Measurements from ENCODE around the gene AOPEP. TPM values are rescaled to one million over a fixed set of nuclear protein-coding genes. Genes with fewer than 3 reads are reported as not detected.
A peak's percentile ranks its signal among the peaks of the same experiment; 100 is the strongest.

AOPEP gene
- total and polyA plus RNA-seq, 9 of the 15 experiments (the other 6 are each of a cell fraction or from before 2014, with no cell fraction given) = 4.5 to 19.3 (median 13.5) TPM

DNA sequence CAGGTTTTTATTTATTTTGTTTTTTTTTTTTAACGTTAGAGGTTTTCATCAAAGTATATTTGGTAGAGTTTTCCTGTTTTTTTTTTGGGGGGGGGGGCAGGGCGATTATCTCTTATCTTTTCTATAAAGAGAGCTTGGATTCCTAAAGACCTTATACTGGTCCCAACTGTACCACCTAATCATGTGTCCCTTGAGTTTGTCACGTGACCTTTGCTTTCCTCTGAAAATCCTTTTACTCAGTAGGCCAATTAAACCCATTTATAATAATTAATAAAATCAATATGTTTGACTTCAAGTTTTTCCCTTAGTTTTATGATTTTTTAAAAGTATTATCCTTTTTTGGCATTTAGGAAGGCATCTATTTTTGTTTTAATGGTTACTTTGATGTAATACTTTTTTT lies 286.4 kb downstream of the AOPEP start:
- TF ChIP-seq ERF (CRISPR knock-in tag; IDR thresholded peaks at IDR 0.05) (no peak), RAD51 (IDR thresholded peaks at IDR 0.05; ENCODE audit: borderline replicate concordance, low read depth) (peak; percentile 52; the same call in 1 of the 2 replicates), PTBP1 (IDR thresholded peaks at IDR 0.05; ENCODE audit: low read depth, low read length) (no peak), SUPT5H (IDR thresholded peaks at IDR 0.05) (no peak), ZNF586 (CRISPR knock-in tag; conservative IDR thresholded peaks at IDR 0.05) (no peak)
- TF ChIP-seq, protein P1, sequence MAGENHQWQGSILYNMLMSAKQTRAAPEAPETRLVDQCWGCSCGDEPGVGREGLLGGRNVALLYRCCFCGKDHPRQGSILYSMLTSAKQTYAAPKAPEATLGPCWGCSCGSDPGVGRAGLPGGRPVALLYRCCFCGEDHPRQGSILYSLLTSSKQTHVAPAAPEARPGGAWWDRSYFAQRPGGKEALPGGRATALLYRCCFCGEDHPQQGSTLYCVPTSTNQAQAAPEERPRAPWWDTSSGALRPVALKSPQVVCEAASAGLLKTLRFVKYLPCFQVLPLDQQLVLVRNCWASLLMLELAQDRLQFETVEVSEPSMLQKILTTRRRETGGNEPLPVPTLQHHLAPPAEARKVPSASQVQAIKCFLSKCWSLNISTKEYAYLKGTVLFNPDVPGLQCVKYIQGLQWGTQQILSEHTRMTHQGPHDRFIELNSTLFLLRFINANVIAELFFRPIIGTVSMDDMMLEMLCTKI (IDR thresholded peaks at IDR 0.05; ENCODE audit: partially characterized antibody) = no peak
- TF ChIP-seq, protein P2, sequence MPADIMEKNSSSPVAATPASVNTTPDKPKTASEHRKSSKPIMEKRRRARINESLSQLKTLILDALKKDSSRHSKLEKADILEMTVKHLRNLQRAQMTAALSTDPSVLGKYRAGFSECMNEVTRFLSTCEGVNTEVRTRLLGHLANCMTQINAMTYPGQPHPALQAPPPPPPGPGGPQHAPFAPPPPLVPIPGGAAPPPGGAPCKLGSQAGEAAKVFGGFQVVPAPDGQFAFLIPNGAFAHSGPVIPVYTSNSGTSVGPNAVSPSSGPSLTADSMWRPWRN (IDR thresholded peaks at IDR 0.05; ENCODE audit: low read depth) = no peak
- TF ChIP-seq, protein P3, sequence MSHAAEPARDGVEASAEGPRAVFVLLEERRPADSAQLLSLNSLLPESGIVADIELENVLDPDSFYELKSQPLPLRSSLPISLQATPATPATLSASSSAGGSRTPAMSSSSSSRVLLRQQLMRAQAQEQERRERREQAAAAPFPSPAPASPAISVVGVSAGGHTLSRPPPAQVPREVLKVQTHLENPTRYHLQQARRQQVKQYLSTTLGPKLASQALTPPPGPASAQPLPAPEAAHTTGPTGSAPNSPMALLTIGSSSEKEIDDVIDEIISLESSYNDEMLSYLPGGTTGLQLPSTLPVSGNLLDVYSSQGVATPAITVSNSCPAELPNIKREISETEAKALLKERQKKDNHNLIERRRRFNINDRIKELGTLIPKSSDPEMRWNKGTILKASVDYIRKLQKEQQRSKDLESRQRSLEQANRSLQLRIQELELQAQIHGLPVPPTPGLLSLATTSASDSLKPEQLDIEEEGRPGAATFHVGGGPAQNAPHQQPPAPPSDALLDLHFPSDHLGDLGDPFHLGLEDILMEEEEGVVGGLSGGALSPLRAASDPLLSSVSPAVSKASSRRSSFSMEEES (CRISPR knock-in tag; IDR thresholded peaks at IDR 0.05) = peak; percentile 45; the same call in 1 of the 2 replicates
- Histone ChIP-seq H3K9me3 (replicated peaks; ENCODE audit: control insufficient read depth, insufficient read depth, low read depth, low read length) (no peaks in the 10 kb centered on the region), H4K20me1 (replicated peaks; ENCODE audit: control insufficient read depth, insufficient read depth, low read length) (no peaks in the 10 kb centered on the region), H3K27ac (ENCODE audit: extremely low read depth, low read depth, low read length) (no peak overlapping the region), H3K9me1 (ENCODE audit: control insufficient read depth, insufficient read depth, low read length) (no peaks in the 10 kb centered on the region), H3K4me1 (replicated peaks in 1 of 2; ENCODE audit: control insufficient read depth in 2 of 2, insufficient read depth in 2 of 2, low read length in 2 of 2) (peaks cover 0 to under 1% of the 10 kb centered on the region in 2 experiments; a peak in 1 of 5 replicates), H3K79me2 (ENCODE audit: control insufficient read depth, insufficient read depth, low read length) (no peaks in the 10 kb centered on the region), H3K9ac (ENCODE audit: insufficient read depth in 1 of 2, low read depth in 2 of 2, low read length in 2 of 2) (no peak overlapping the region), H3K27me3 (ENCODE audit: control insufficient read depth in 2 of 2, insufficient read depth in 2 of 2, low read length in 2 of 2) (no peaks in the 10 kb centered on the region), H2AFZ (ENCODE audit: low read depth, low read length) (no peak overlapping the region), H3K4me2 (ENCODE audit: insufficient read depth, low read length) (no peak overlapping the region), H3K4me3 (no peak overlapping the region), H3K36me3 (ENCODE audit: control insufficient read depth, insufficient read depth, low read length) (peaks cover 7% of the 10 kb centered on the region; the same call in 1 of the 3 replicates)
- intact Hi-C loops (cut with micrococcal nuclease) = no loop called here
- in situ Hi-C loops (cut with MboI) = no loop called here
- POLR2A ChIA-PET = interaction anchor here (0.6 kb wide), 1 partner anchor 104 kb away, joined by 3 read pairs; no protein-coding TSS in a partner anchor
- FAIRE-seq (no peak), DNase-seq (ENCODE audit: extremely low read depth in 1 of 4, low spot score in 3 of 4) (no peak), ATAC-seq (no peak)
- no TSS peak for BruUV-seq (replicated peaks)
- CTCF ChIA-PET (ENCODE audit: low intra/inter-chr PET ratio) = no interaction called here
- 55% methylated on average over 3 of the region's 3 CpGs for WGBS (ENCODE audit: insufficient coverage, low coverage, missing lambda C conversion rate)

Measured in K562 (cell line).